ENCODE measurements around the gene TRIM63.

- TF ChIP-seq MYC (IDR thresholded peaks at IDR 0.05; ENCODE audit: low read depth, low read length) (no peak), MYC (CRISPR knock-in tag; IDR thresholded peaks at IDR 0.05; ENCODE audit: borderline replicate concordance, low read depth) (no peak), POLR2AphosphoS5 (IDR thresholded peaks at IDR 0.05; ENCODE audit: control insufficient read depth, insufficient read depth, low read depth, low read length) (no peak), POLR2A (conservative IDR thresholded peaks at IDR 0.05) (no peak), ATF7 (IDR thresholded peaks at IDR 0.05) (peak; percentile 54), RBFOX2 (IDR thresholded peaks at IDR 0.05; ENCODE audit: low read depth, low read length) (no peak), SNIP1 (IDR thresholded peaks at IDR 0.05; ENCODE audit: low read depth) (no peak), SMAD3 (CRISPR knock-in tag; conservative IDR thresholded peaks at IDR 0.05) (0 out of 2 replicates have a peak, but pooled peaks have one; percentile 1), CTCF (IDR thresholded peaks at IDR 0.05 in 2 of 3, conservative IDR thresholded peaks at IDR 0.05 in 1 of 3; ENCODE audit: insufficient read depth in 2 of 3, low read depth in 1 of 3, low read length in 3 of 3) (no peak), ZNF140 (CRISPR knock-in tag; IDR thresholded peaks at IDR 0.05) (no peak), E4F1 (CRISPR knock-in tag; IDR thresholded peaks at IDR 0.05; ENCODE audit: borderline replicate concordance) (no peak), FOXJ3 (CRISPR knock-in tag; IDR thresholded peaks at IDR 0.05) (no peak), MAZ (CRISPR knock-in tag; conservative IDR thresholded peaks at IDR 0.05 in 1 of 2, IDR thresholded peaks at IDR 0.05 in 1 of 2) (no peak), JUND (IDR thresholded peaks at IDR 0.05; ENCODE audit: borderline replicate concordance, low read depth, low read length) (peak; percentile 67), JUND (tag; IDR thresholded peaks at IDR 0.05; ENCODE audit: borderline replicate concordance, low read depth, low read length) (peak; percentile 56; the same call in 1 of the 3 replicates)
Measured at GRCh38 chr1:26078286-26079177, 11.1 kb upstream of the TRIM63 start.
